ENCODE results near the gene NHEJ1. TPM values are rescaled to one million over a fixed set of nuclear protein-coding genes. Genes with fewer than 3 reads are reported as not detected.

NHEJ1 gene
- total and polyA plus RNA-seq, 2 experiments from 2014 or later: 8.4 to 9.4 TPM

DNA sequence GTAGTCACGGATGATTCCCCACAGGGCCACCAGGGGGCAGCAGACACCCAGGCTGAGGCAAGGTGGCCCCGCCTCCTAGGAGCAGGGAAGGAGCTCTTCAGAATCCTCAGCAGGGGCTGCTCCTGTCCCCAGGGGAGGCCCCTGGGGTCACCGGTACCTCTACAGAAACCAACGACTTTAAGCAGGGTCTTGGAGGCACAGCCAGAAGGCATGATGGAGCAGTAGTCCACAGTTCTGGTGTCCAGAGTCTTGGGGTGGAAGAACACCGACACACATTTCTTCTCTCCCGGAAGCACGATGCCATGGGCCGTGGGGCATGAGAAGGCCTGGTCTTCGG lies 130.8 kb downstream of the NHEJ1 start:
- DNase-seq (ENCODE audit: low read depth in 1 of 2, low spot score in 1 of 2): peak; percentile 83 to 88
- Histone ChIP-seq H3K27me3 (peaks cover 53% of the 10 kb centered on the region), H3K9me3 (ENCODE audit: low read depth) (no peaks in the 10 kb centered on the region), H3K36me3 (no peaks in the 10 kb centered on the region), H3K4me3 (no peak overlapping the region), H3K4me1 (ENCODE audit: low read depth) (no peaks in the 10 kb centered on the region), H3K27ac (no peak overlapping the region)
- TF ChIP-seq, protein P1, sequence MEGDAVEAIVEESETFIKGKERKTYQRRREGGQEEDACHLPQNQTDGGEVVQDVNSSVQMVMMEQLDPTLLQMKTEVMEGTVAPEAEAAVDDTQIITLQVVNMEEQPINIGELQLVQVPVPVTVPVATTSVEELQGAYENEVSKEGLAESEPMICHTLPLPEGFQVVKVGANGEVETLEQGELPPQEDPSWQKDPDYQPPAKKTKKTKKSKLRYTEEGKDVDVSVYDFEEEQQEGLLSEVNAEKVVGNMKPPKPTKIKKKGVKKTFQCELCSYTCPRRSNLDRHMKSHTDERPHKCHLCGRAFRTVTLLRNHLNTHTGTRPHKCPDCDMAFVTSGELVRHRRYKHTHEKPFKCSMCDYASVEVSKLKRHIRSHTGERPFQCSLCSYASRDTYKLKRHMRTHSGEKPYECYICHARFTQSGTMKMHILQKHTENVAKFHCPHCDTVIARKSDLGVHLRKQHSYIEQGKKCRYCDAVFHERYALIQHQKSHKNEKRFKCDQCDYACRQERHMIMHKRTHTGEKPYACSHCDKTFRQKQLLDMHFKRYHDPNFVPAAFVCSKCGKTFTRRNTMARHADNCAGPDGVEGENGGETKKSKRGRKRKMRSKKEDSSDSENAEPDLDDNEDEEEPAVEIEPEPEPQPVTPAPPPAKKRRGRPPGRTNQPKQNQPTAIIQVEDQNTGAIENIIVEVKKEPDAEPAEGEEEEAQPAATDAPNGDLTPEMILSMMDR (IDR thresholded peaks at IDR 0.05; ENCODE audit: low read depth, low read length): peak; percentile 98

DNA sequence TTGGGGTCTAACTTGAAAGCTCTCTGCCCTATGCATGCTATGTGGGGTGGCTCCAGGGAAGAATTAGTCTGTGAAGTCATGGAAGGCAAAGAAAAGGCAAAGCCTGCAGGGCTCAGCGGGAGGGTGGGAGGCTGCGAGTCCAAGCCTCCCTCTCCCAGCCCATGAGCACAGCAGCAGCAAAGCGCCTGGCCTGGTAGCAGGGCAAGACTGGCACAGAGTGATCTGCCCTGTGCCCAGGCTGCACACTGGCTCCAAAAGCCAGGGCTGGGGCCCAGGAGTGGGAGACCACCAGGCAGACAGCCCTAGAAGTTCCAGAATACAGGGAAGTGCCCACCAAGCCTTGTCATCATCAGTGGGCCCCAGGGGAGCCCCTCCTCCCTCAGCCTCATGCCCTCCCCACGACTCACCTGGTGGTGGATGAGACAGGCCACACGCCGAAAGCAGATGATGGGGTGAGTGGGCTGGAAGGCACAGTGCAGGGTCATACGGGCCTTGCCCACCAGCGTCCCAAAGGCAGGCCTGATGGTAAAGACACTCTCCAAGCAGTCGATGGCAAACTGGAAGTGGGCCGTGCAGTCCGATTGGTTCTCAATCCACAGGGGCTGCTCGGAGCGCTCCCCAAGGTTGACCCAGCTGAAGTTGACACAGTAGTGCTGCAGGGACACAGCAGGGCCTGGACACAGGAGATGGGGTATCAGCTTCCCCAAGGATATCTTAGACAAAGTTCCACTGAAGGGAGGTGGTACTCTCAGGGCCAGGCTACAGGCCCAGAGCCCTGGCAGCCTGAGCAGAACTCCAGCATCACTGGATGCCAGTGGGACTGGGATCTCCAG lies 131.4 kb downstream of the NHEJ1 start:
- Histone ChIP-seq H3K27me3 (peaks cover 48% of the 10 kb centered on the region), H3K27ac (no peak overlapping the region), H3K36me3 (no peaks in the 10 kb centered on the region), H3K4me1 (ENCODE audit: low read depth) (no peaks in the 10 kb centered on the region), H3K4me3 (no peak overlapping the region), H3K9me3 (ENCODE audit: low read depth) (no peaks in the 10 kb centered on the region)
- TF ChIP-seq, protein P1 (IDR thresholded peaks at IDR 0.05; ENCODE audit: low read depth, low read length): no peak
- no peak for DNase-seq (ENCODE audit: low read depth in 1 of 2, low spot score in 1 of 2)

DNA sequence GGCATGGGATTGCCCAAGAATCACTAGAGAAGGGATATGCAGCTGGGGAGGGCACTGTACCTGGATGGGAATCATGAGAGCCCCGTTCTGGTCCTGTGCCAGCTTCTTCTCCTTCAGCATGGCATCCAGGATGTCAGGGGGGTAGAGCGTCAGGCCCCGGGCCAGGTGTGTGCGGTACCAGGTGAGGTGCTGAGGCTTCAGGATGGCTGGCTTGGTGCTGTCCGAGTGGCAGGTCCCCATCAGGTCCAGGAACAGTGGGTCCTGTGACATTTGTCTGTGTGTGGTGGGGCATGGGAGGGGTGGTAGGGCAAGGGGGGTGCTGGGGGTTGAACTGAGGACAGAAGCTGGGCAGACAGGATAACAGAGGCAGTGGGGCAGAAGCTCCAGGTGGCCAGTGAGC lies 132.5 kb downstream of the NHEJ1 start:
- peaks cover 38% of the 10 kb centered on the region for H3K27me3 ChIP-seq
- H3K27ac ChIP-seq: no peak overlapping the region
- no peaks in the 10 kb centered on the region for H3K9me3 ChIP-seq (ENCODE audit: low read depth)
- H3K4me1 ChIP-seq (ENCODE audit: low read depth): no peaks in the 10 kb centered on the region
- TF ChIP-seq, protein P1 (IDR thresholded peaks at IDR 0.05; ENCODE audit: low read depth, low read length): no peak
- DNase-seq (ENCODE audit: low read depth in 1 of 2, low spot score in 1 of 2): no peak
- H3K36me3 ChIP-seq: no peaks in the 10 kb centered on the region
- H3K4me3 ChIP-seq: no peak overlapping the region

DNA sequence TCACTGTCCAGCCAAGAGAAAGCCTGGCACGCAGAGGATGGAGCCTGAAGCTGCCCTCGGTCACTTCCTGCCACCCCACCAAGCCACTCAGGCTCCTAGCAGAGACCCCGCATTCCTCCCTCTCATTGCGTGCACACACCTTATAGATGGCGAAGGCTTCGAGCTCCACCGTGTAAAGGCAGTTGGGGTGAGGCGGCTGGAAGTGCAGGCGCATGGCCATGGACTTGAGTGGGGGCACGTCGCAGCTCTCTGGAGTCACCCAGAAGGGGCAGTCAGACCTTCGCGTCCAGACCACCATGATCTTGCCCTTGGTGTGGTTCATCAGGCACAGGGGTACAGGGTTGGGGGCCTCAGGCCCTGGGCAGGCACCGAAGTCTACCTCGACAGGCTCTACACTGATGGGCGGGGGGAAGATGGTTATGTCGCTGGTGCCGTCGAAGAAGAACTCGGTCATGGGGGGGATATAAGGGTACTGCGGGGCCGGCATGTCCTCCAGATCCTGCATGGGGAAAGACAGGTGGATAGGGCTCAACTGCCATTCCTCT lies 133.0 kb downstream of the NHEJ1 start:
- Histone ChIP-seq H3K4me3 (no peak overlapping the region), H3K9me3 (ENCODE audit: low read depth) (no peaks in the 10 kb centered on the region), H3K36me3 (no peaks in the 10 kb centered on the region), H3K27me3 (peaks cover 32% of the 10 kb centered on the region), H3K4me1 (ENCODE audit: low read depth) (no peaks in the 10 kb centered on the region), H3K27ac (no peak overlapping the region)
- DNase-seq (ENCODE audit: low read depth in 1 of 2, low spot score in 1 of 2): no peak
- TF ChIP-seq, protein P1 (IDR thresholded peaks at IDR 0.05; ENCODE audit: low read depth, low read length): no peak

DNA sequence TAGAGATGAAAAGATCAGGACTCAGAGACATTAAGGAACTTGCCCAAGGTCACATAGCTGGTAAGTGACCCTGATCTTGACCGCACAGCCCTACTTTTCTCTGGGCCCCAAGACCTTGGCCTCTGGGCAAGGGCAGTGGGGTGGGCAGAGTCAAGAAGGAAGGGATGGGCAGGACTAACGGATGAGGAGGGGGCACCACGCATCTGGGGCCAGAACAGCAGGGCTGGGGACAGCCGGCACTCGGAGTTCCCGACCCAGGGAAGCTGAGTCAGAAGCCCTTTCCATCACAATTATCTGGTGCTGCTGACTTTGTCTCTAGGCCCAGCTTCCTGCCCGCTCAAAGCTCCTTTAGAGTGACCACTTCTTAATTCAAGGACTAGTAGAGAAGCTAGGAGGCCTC lies 133.7 kb downstream of the NHEJ1 start:
- Histone ChIP-seq H3K36me3 (no peaks in the 10 kb centered on the region), H3K4me3 (no peak overlapping the region), H3K27ac (no peak overlapping the region), H3K9me3 (ENCODE audit: low read depth) (no peaks in the 10 kb centered on the region), H3K4me1 (ENCODE audit: low read depth) (no peaks in the 10 kb centered on the region), H3K27me3 (peaks cover 30% of the 10 kb centered on the region)
- TF ChIP-seq, protein P1 (IDR thresholded peaks at IDR 0.05; ENCODE audit: low read depth, low read length): no peak
- DNase-seq (ENCODE audit: low read depth in 1 of 2, low spot score in 1 of 2): no peak
